Neural progenitor cell (in vitro differentiated cells): ENCODE measurements around the gene C16orf74. TPM values are rescaled to one million over a fixed set of nuclear protein-coding genes. Genes with fewer than 3 reads are reported as not detected.

Experiments
- DNase-seq: peaks from one replicate; pipeline ENCODE4 v3.0.0-alpha.2; 2016; ENCODE audit warnings: low spot score
- H2AFZ ChIP-seq: fragments of 200-600 bp; sonication (generic); replicated peaks from 2 replicates; pipeline ENCODE4 v1.6.1; 2016; ENCODE audit warnings: antibody characterized with exemption
- H3F3A ChIP-seq: fragments of 200-600 bp; sonication (generic); 2 replicates; pipeline ENCODE4 v1.6.1; 2016; ENCODE audit warnings: antibody characterized with exemption, low read depth
- H3K27ac ChIP-seq: fragments of 200-600 bp; sonication (generic); 2 replicates; pipeline ENCODE4 v1.5.1; 2016; ENCODE audit warnings: mild to moderate bottlenecking
- H3K27me3 ChIP-seq: fragments of 200-600 bp; sonication (generic); 2 replicates; pipeline ENCODE4 v1.6.1; 2016; ENCODE audit warnings: mild to moderate bottlenecking, moderate library complexity
- H3K36me3 ChIP-seq: fragments of 200-600 bp; sonication (generic); 2 replicates; pipeline ENCODE4 v1.5.1; 2016
- H3K4me1 ChIP-seq: fragments of 200-600 bp; sonication (generic); 2 replicates; pipeline ENCODE4 v1.6.1; 2016; ENCODE audit warnings: mixed run types
- H3K4me2 ChIP-seq: fragments of 200-600 bp; sonication (generic); 2 replicates; pipeline ENCODE4 v1.6.1; 2016
- H3K4me3 ChIP-seq: fragments of 200-600 bp; sonication (generic); 2 replicates; pipeline ENCODE4 v1.5.1; 2016
- H3K79me2 ChIP-seq: fragments of 200-600 bp; sonication (generic); 2 replicates; pipeline ENCODE4 v1.6.1; 2016; ENCODE audit warnings: low read depth
- H3K9ac ChIP-seq: fragments of 200-600 bp; sonication (generic); 2 replicates; pipeline ENCODE4 v1.6.1; 2016
- H3K9me3 ChIP-seq: fragments of 200-600 bp; sonication (generic); 2 replicates; pipeline ENCODE4 v1.5.1; 2016; ENCODE audit warnings: low read depth
- H4K20me1 ChIP-seq: fragments of 200-600 bp; sonication (generic); 2 replicates; pipeline ENCODE4 v1.6.1; 2016; ENCODE audit warnings: low read depth
- H3K27ac Mint-ChIP-seq: 3 replicates; pipeline ENCODE4 v1.8.0; 2021; ENCODE audit warnings: mixed read lengths
- H3K27me3 Mint-ChIP-seq: 2 replicates; pipeline ENCODE4 v1.8.0; 2022; ENCODE audit warnings: low read depth, mild to moderate bottlenecking, inconsistent platforms, moderate library complexity, mixed read lengths; ENCODE audit not compliant: insufficient read depth
- H3K36me3 Mint-ChIP-seq: 3 replicates; pipeline ENCODE4 v1.8.0; 2021; ENCODE audit warnings: mixed read lengths
- H3K4me1 Mint-ChIP-seq: 3 replicates; pipeline ENCODE4 v1.8.0; 2021; ENCODE audit warnings: mixed read lengths
- H3K4me3 Mint-ChIP-seq: 3 replicates; pipeline ENCODE4 v1.8.0; 2021; ENCODE audit warnings: mild to moderate bottlenecking, moderate library complexity, mixed read lengths
- H3K9me3 Mint-ChIP-seq: 3 replicates; pipeline ENCODE4 v1.8.0; 2020; ENCODE audit warnings: mixed read lengths
- EZH2 ChIP-seq: fragments of 200-600 bp; sonication (generic); IDR thresholded peaks from 2 replicates; pipeline ENCODE4 v1.6.1; 2017; ENCODE audit warnings: antibody characterized with exemption, mild to moderate bottlenecking, moderate library complexity
- EZH2phosphoT487 ChIP-seq: fragments of 200-600 bp; sonication (generic); IDR thresholded peaks from 2 replicates; pipeline ENCODE4 v1.6.1; 2017; ENCODE audit warnings: antibody characterized with exemption
- total RNA-seq: library from RNA; depleted of rRNA; stranded (reverse); fragments of >200 nt; gene quantifications from 2 replicates; pipeline ENCODE4 v1.2.3, GENCODE V29; 2015; ENCODE audit warnings: low replicate concordance
- TF ChIP-seq, protein P1 (sequence below): fragments of 200-600 bp; sonication (generic); IDR thresholded peaks from 2 replicates; pipeline ENCODE4 v1.5.1; 2017; ENCODE audit warnings: antibody characterized with exemption, mild to moderate bottlenecking

Gene C16orf74
- total RNA-seq, 1 donor from 2014 or later, result not detected

DNA sequence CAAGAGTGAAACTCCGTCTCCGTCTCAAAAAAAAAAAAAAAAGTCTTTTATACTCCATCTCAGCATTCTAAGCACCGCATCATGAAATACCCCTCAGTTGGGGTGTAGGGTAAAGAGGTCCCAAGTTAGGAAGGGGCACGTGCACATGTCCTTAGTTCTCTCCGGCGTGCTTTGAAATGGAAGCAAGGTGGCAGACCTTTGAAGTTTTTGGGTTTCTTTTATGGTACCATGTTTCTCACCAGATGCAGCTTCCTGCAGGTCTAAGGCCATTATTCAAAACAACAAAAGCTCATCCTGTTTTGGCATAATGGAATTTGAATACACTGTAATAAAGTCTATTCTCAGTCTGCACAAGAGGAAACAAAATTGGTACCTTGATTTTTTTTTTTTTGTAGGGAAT lies 38.9 kb upstream of the C16orf74 start:
- Mint-ChIP-seq H3K27me3 (peaks cover 4% of the 10 kb centered on the region), H3K36me3 (peaks cover 30% of the 10 kb centered on the region)
- H4K20me1 ChIP-seq, result peaks cover 27% of the 10 kb centered on the region

DNA sequence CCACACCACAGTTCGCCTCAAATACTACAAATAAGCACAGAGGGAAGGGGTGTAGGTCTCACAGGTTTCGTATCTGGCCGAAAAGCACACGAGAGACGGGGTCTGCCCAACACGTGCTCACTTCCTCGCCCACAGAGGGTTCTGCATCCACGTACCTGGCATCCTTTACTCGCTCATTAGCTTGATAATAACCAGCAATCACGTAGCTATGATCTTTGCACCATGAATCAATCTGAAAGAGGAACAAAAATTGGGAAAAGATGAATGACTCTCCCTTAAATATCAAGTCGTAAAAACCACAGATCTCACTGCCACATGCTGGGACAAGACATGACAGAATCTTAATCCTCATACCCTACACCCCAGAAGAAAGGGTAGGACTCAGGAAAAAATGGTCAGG lies 37.9 kb upstream of the C16orf74 start:
- peaks cover 19% of the 10 kb centered on the region for H4K20me1 ChIP-seq
- H3K4me1 Mint-ChIP-seq, result no peaks in the 10 kb centered on the region
- H3K4me3 Mint-ChIP-seq, result no peak overlapping the region
- peaks cover 69% of the 10 kb centered on the region for H3K79me2 ChIP-seq
- H3K4me3 ChIP-seq, result no peak overlapping the region
- no peaks in the 10 kb centered on the region for H3F3A ChIP-seq
- TF ChIP-seq EZH2, result no peak
- TF ChIP-seq EZH2phosphoT487, result no peak
- TF ChIP-seq, protein P1, sequence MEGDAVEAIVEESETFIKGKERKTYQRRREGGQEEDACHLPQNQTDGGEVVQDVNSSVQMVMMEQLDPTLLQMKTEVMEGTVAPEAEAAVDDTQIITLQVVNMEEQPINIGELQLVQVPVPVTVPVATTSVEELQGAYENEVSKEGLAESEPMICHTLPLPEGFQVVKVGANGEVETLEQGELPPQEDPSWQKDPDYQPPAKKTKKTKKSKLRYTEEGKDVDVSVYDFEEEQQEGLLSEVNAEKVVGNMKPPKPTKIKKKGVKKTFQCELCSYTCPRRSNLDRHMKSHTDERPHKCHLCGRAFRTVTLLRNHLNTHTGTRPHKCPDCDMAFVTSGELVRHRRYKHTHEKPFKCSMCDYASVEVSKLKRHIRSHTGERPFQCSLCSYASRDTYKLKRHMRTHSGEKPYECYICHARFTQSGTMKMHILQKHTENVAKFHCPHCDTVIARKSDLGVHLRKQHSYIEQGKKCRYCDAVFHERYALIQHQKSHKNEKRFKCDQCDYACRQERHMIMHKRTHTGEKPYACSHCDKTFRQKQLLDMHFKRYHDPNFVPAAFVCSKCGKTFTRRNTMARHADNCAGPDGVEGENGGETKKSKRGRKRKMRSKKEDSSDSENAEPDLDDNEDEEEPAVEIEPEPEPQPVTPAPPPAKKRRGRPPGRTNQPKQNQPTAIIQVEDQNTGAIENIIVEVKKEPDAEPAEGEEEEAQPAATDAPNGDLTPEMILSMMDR, result no peak
- H3K9ac ChIP-seq, result no peak overlapping the region
- no peaks in the 10 kb centered on the region for H3K9me3 ChIP-seq
- H3K4me1 ChIP-seq, result no peaks in the 10 kb centered on the region
- no peak for DNase-seq
- no peaks in the 10 kb centered on the region for H3K27me3 ChIP-seq
- H3K36me3 Mint-ChIP-seq, result peaks cover 26% of the 10 kb centered on the region
- no peak overlapping the region for H2AFZ ChIP-seq
- H3K4me2 ChIP-seq, result no peak overlapping the region
- no peak overlapping the region for H3K27ac Mint-ChIP-seq
- no peak overlapping the region for H3K27ac ChIP-seq
- peaks cover 3% of the 10 kb centered on the region for H3K36me3 ChIP-seq
- H3K9me3 Mint-ChIP-seq, result no peaks in the 10 kb centered on the region
- H3K27me3 Mint-ChIP-seq, result peaks cover 4% of the 10 kb centered on the region

More for the DNA sequence above, 38.9 kb upstream of the C16orf74 start:
- no peaks in the 10 kb centered on the region for H3K27me3 ChIP-seq
- no peaks in the 10 kb centered on the region for H3K9me3 Mint-ChIP-seq
- no peaks in the 10 kb centered on the region for H3K4me1 ChIP-seq
- DNase-seq, result no peak
- no peak overlapping the region for H2AFZ ChIP-seq
- H3K4me3 ChIP-seq, result no peak overlapping the region
- H3K9me3 ChIP-seq, result no peaks in the 10 kb centered on the region
- peaks cover 71% of the 10 kb centered on the region for H3K79me2 ChIP-seq
- no peaks in the 10 kb centered on the region for H3F3A ChIP-seq
- H3K27ac ChIP-seq, result no peak overlapping the region
- no peaks in the 10 kb centered on the region for H3K4me1 Mint-ChIP-seq
- H3K9ac ChIP-seq, result no peak overlapping the region
- H3K27ac Mint-ChIP-seq, result no peak overlapping the region
- H3K4me2 ChIP-seq, result no peak overlapping the region
- peaks cover 3% of the 10 kb centered on the region for H3K36me3 ChIP-seq
- TF ChIP-seq, protein P1, result no peak
- no peak overlapping the region for H3K4me3 Mint-ChIP-seq

DNA sequence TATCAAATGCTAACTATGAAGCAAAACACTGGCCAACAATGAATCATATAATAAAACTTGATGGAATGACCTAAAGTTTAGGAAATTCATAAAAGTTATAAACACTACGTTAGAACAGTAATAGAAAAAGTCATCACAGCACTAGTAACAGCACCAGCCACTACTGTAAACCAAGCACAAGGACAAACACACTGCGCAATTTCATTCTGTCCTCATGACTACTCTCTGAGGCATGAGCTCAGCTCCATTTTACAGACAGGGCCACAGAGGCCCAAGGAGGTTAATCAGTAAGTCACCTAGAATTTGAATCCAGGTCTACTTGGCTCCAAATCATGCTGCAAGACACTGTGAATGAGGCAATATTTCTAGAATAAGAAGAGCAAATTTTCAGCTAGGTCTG lies 35.0 kb upstream of the C16orf74 start:
- Mint-ChIP-seq H3K9me3 (no peaks in the 10 kb centered on the region), H3K36me3 (peaks cover 8% of the 10 kb centered on the region), H3K27ac (no peak overlapping the region), H3K27me3 (peaks cover 2% of the 10 kb centered on the region), H3K4me1 (no peaks in the 10 kb centered on the region), H3K4me3 (no peak overlapping the region)
- TF ChIP-seq EZH2phosphoT487 (no peak), EZH2 (no peak)
- no peak overlapping the region for H3K4me2 ChIP-seq
- no peak overlapping the region for H2AFZ ChIP-seq
- no peaks in the 10 kb centered on the region for H3F3A ChIP-seq
- H3K79me2 ChIP-seq, result peaks cover 40% of the 10 kb centered on the region
- no peak overlapping the region for H3K27ac ChIP-seq
- no peak for DNase-seq
- H4K20me1 ChIP-seq, result peaks cover 30% of the 10 kb centered on the region
- no peaks in the 10 kb centered on the region for H3K27me3 ChIP-seq
- H3K9me3 ChIP-seq, result no peaks in the 10 kb centered on the region
- no peak overlapping the region for H3K4me3 ChIP-seq
- H3K36me3 ChIP-seq, result no peaks in the 10 kb centered on the region
- H3K9ac ChIP-seq, result no peak overlapping the region
- no peaks in the 10 kb centered on the region for H3K4me1 ChIP-seq

DNA sequence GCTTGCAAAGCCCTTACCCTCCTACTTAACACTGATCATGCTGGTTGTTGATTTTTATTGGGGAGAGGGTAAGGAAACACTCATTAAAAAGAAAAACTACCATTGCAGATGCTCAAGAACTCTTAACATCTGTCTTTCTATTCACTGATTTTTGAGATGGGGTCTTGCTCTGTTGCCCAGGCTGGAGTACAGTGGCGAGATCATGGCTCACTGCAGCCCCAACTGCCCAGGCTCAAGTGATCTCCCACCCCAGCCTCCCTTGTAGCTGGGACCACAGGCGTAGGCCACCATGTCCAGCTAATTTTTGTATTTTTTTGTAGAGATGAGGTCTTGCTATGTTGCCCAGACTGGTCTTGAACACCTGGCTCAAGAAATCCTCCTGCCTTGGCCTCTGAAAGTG lies 33.9 kb upstream of the C16orf74 start:
- H3K27ac Mint-ChIP-seq, result no peak overlapping the region
- no peak for TF ChIP-seq EZH2
- peaks cover 11% of the 10 kb centered on the region for H3K36me3 Mint-ChIP-seq
- H3K4me1 Mint-ChIP-seq, result no peaks in the 10 kb centered on the region
- Histone ChIP-seq H3K27me3 (no peaks in the 10 kb centered on the region), H3K9ac (no peak overlapping the region), H3K27ac (no peak overlapping the region), H3K4me3 (no peak overlapping the region), H3F3A (no peaks in the 10 kb centered on the region), H3K4me1 (no peaks in the 10 kb centered on the region), H3K9me3 (no peaks in the 10 kb centered on the region), H2AFZ (no peak overlapping the region), H4K20me1 (peaks cover 30% of the 10 kb centered on the region), H3K79me2 (peaks cover 29% of the 10 kb centered on the region), H3K4me2 (no peak overlapping the region), H3K36me3 (no peaks in the 10 kb centered on the region)
- H3K27me3 Mint-ChIP-seq, result peaks cover 5% of the 10 kb centered on the region
- DNase-seq, result no peak
- H3K9me3 Mint-ChIP-seq, result no peaks in the 10 kb centered on the region
- H3K4me3 Mint-ChIP-seq, result no peak overlapping the region
